Mesenchymal stem cell (in vitro differentiated cells and primary cell): ENCODE results near the gene ALDH1L1.

Experiments
- DNase-seq: peaks from one replicate; pipeline ENCODE4 v3.0.0-alpha.2; 2013
- H2AFZ ChIP-seq: one replicate; pipeline ENCODE4 v1.6.1; 2013; ENCODE audit warnings: low read depth, mild to moderate bottlenecking, control low read depth, inconsistent platforms, low read length, moderate library complexity
- H2AK5ac ChIP-seq: 2 replicates; pipeline ENCODE4 v1.6.1; 2013; ENCODE audit warnings: low read length, moderate library complexity, mild to moderate bottlenecking, inconsistent platforms; ENCODE audit not compliant: severe bottlenecking
- H2BK120ac ChIP-seq: one replicate; pipeline ENCODE4 v1.6.1; 2013; ENCODE audit warnings: low read depth, mild to moderate bottlenecking, inconsistent platforms, low read length, moderate library complexity
- H2BK12ac ChIP-seq, 2 experiments: one replicate each; pipeline ENCODE4 v1.6.1; 2013; ENCODE audit warnings: inconsistent platforms in 2 of 2, low read length in 2 of 2, mild to moderate bottlenecking in 2 of 2, moderate library complexity in 2 of 2, control low read depth in 1 of 2
- H2BK15ac ChIP-seq: one replicate; pipeline ENCODE4 v1.6.1; 2013; ENCODE audit warnings: mild to moderate bottlenecking, low read depth, inconsistent platforms; ENCODE audit not compliant: poor library complexity, severe bottlenecking
- H2BK5ac ChIP-seq: 2 replicates; pipeline ENCODE4 v1.6.1; 2013; ENCODE audit warnings: low read depth, mild to moderate bottlenecking, low read length, control low read depth, inconsistent platforms; ENCODE audit not compliant: poor library complexity, severe bottlenecking
- H3K14ac ChIP-seq, 2 experiments: one replicate each; pipeline ENCODE4 v1.6.1; 2013; ENCODE audit warnings: inconsistent platforms in 2 of 2, low read length in 2 of 2, control low read depth in 1 of 2, mild to moderate bottlenecking in 1 of 2, moderate library complexity in 1 of 2
- H3K18ac ChIP-seq, 2 experiments: one replicate each; pipeline ENCODE4 v1.6.1; 2013; ENCODE audit warnings: inconsistent platforms in 2 of 2, low read length in 2 of 2, control low read depth in 1 of 2, low read depth in 1 of 2, mild to moderate bottlenecking in 1 of 2
- H3K23ac ChIP-seq, 2 experiments: one replicate each; pipeline ENCODE4 v1.6.1; 2013; ENCODE audit warnings: inconsistent platforms in 2 of 2, low read length in 2 of 2, mild to moderate bottlenecking in 2 of 2, moderate library complexity in 2 of 2, control low read depth in 1 of 2
- H3K27ac ChIP-seq: 2 replicates; pipeline ENCODE4 v1.5.1; 2013; ENCODE audit warnings: mild to moderate bottlenecking, moderate library complexity, low read length, control low read depth, inconsistent platforms; ENCODE audit not compliant: poor library complexity, severe bottlenecking
- H3K27me3 ChIP-seq, 2 experiments: 2 replicates each; pipeline versions ENCODE4 v1.6.1 to v1.7.0; 2013; ENCODE audit warnings: low read length in 2 of 2, mild to moderate bottlenecking in 2 of 2, moderate library complexity in 2 of 2, control low read depth in 1 of 2, inconsistent platforms in 1 of 2; ENCODE audit not compliant: control insufficient read depth in 1 of 2, insufficient read depth in 1 of 2
- H3K36me3 ChIP-seq, 2 experiments: 2 replicates each; pipeline versions ENCODE4 v1.6.1 to v1.7.0; 2013; ENCODE audit warnings: low read length in 2 of 2, control low read depth in 1 of 2, inconsistent platforms in 1 of 2, low read depth in 1 of 2, mild to moderate bottlenecking in 1 of 2; ENCODE audit not compliant: insufficient read depth in 2 of 2, control insufficient read depth in 1 of 2
- H3K4ac ChIP-seq, 2 experiments: one replicate each; pipeline ENCODE4 v1.6.1; 2013; ENCODE audit warnings: inconsistent platforms in 2 of 2, low read length in 2 of 2, mild to moderate bottlenecking in 2 of 2, moderate library complexity in 2 of 2, control low read depth in 1 of 2, low read depth in 1 of 2
- H3K4me1 ChIP-seq: 2 replicates; pipeline ENCODE4 v1.6.1; 2013; ENCODE audit warnings: low read depth, low read length, control low read depth; ENCODE audit not compliant: control insufficient read depth, insufficient read depth
- H3K4me2 ChIP-seq: 2 replicates; pipeline ENCODE4 v1.6.1; 2013; ENCODE audit warnings: low read length, mild to moderate bottlenecking, inconsistent platforms; ENCODE audit not compliant: poor library complexity, severe bottlenecking
- H3K4me3 ChIP-seq, 2 experiments: 2 replicates each; pipeline versions ENCODE4 v1.5.1 to v1.7.0; 2013; ENCODE audit warnings: low read length in 2 of 2, mild to moderate bottlenecking in 2 of 2, control low read depth in 1 of 2, low read depth in 1 of 2; ENCODE audit not compliant: insufficient read depth in 1 of 2
- H3K79me1 ChIP-seq: replicated peaks from 2 replicates; pipeline ENCODE4 v1.6.1; 2013; ENCODE audit warnings: mild to moderate bottlenecking, control low read depth, low read length, inconsistent platforms; ENCODE audit not compliant: poor library complexity, severe bottlenecking
- H3K9ac ChIP-seq: 2 replicates; pipeline ENCODE4 v1.7.0; 2013; ENCODE audit warnings: mild to moderate bottlenecking, low read length, moderate library complexity
- H3K9me3 ChIP-seq: 2 replicates; pipeline ENCODE4 v1.7.0; 2013; ENCODE audit warnings: mild to moderate bottlenecking, low read length; ENCODE audit not compliant: control insufficient read depth
- H4K8ac ChIP-seq: one replicate; pipeline ENCODE4 v1.6.1; 2013; ENCODE audit warnings: inconsistent platforms, mild to moderate bottlenecking, low read length, moderate library complexity
- H4K91ac ChIP-seq: one replicate; pipeline ENCODE4 v1.6.1; 2013; ENCODE audit warnings: mild to moderate bottlenecking, low read length, inconsistent platforms
- WGBS: methylation state at CpG from one replicate; pipeline ENCODE4 v1.1.7; 2013; ENCODE audit warnings: mixed read lengths; 5-methylcytosine and 5-hydroxymethylcytosine counted together

The ALDH1L1 gene

GRCh38 chr3:126155280-126155640 lies 25.1 kb downstream of the ALDH1L1 start:
- H2BK12ac ChIP-seq: no peak overlapping the region
- H3K18ac ChIP-seq: no peak overlapping the region
- H3K4me1 ChIP-seq: no peaks in the 10 kb centered on the region
- no peak overlapping the region for H3K4ac ChIP-seq
- no peak overlapping the region for H3K14ac ChIP-seq
- H2BK5ac ChIP-seq: no peak overlapping the region
- H2AK5ac ChIP-seq: no peak overlapping the region
- no peak overlapping the region for H3K4me3 ChIP-seq
- no peak overlapping the region for H2BK120ac ChIP-seq
- H3K9ac ChIP-seq: no peak overlapping the region
- H3K27ac ChIP-seq: no peak overlapping the region
- WGBS: 87% methylated on average over 2 of the region's 2 CpGs
- H4K91ac ChIP-seq: no peak overlapping the region
- H3K4me2 ChIP-seq: no peak overlapping the region
- no peak for DNase-seq
- no peak overlapping the region for H2AFZ ChIP-seq
- no peak overlapping the region for H4K8ac ChIP-seq
- H3K36me3 ChIP-seq: no peaks in the 10 kb centered on the region
- no peak overlapping the region for H2BK15ac ChIP-seq
- no peaks in the 10 kb centered on the region for H3K79me1 ChIP-seq
- no peak overlapping the region for H3K23ac ChIP-seq
- H3K9me3 ChIP-seq: no peaks in the 10 kb centered on the region
- H3K27me3 ChIP-seq: peaks cover 3 to 65% of the 10 kb centered on the region in 2 experiments

- Histone ChIP-seq H2AK5ac (no peak overlapping the region), H3K9ac (no peak overlapping the region), H3K9me3 (no peaks in the 10 kb centered on the region), H4K91ac (no peak overlapping the region), H2BK12ac (no peak overlapping the region), H3K14ac (no peak overlapping the region), H3K4ac (no peak overlapping the region), H3K27me3 (peaks cover 7 to 68% of the 10 kb centered on the region in 2 experiments), H3K4me2 (no peak overlapping the region), H3K4me1 (no peaks in the 10 kb centered on the region), H2BK5ac (no peak overlapping the region), H3K23ac (no peak overlapping the region), H2BK120ac (no peak overlapping the region), H3K4me3 (no peak overlapping the region), H2BK15ac (no peak overlapping the region), H3K18ac (no peak overlapping the region), H3K79me1 (no peaks in the 10 kb centered on the region), H3K36me3 (no peaks in the 10 kb centered on the region), H2AFZ (no peak overlapping the region), H3K27ac (no peak overlapping the region), H4K8ac (no peak overlapping the region)
- 88% methylated on average over 13 of the region's 13 CpGs for WGBS
- no peak for DNase-seq
Observed at GRCh38 chr3:126154391-126155279, 25.8 kb downstream of the ALDH1L1 start.

DNA sequence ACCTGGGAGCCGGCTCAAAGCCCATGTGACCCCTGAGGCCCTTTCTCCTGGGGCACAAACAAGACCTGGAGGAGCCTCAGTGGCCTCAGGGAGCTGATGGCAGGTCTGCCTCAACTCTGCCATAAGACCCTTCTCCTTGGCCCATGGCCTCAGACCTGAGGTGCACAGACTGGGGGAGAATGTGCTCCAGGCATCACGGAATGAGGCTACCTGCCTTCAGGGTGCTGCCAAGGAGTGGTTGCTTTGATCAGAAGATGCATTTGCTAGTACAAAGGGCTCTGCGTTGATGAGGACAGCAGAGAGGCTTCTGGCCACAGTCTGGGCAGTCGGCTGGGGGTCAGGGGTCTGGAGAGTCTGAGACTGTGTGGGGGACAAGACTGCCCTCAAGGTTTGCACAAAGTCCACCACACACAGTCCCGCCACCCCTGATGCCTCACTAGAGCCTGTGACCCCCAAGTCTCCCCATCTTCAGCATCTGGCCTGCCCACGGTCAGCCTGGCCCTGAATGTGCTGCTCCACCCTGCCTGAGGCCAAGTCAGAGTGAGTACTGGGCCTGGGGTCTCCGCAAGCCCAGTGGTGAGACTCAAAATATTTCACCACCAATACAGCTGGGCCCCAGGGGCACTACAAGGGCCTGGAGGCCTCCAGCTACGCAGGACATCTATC lies 26.6 kb downstream of the ALDH1L1 start:
- H3K27ac ChIP-seq: no peak overlapping the region
- H3K27me3 ChIP-seq: peaks cover 8 to 71% of the 10 kb centered on the region in 2 experiments
- no peak overlapping the region for H2BK12ac ChIP-seq
- no peaks in the 10 kb centered on the region for H3K9me3 ChIP-seq
- no peak overlapping the region for H4K8ac ChIP-seq
- H3K4me3 ChIP-seq: no peak overlapping the region
- DNase-seq: no peak
- WGBS: 84% methylated on average over 5 of the region's 8 CpGs
- no peak overlapping the region for H4K91ac ChIP-seq
- H3K4me1 ChIP-seq: no peaks in the 10 kb centered on the region
- no peaks in the 10 kb centered on the region for H3K79me1 ChIP-seq
- H3K23ac ChIP-seq: peak overlapping the region in 1 of 2 experiments; percentile 9
- H2AK5ac ChIP-seq: no peak overlapping the region
- no peak overlapping the region for H3K18ac ChIP-seq
- H2BK5ac ChIP-seq: no peak overlapping the region
- H3K4ac ChIP-seq: no peak overlapping the region
- H3K14ac ChIP-seq: peak overlapping the region in 1 of 2 experiments; percentile 93
- no peak overlapping the region for H2BK15ac ChIP-seq
- no peak overlapping the region for H2BK120ac ChIP-seq
- peak overlapping the region; percentile 30 for H2AFZ ChIP-seq
- H3K4me2 ChIP-seq: no peak overlapping the region
- no peaks in the 10 kb centered on the region for H3K36me3 ChIP-seq
- H3K9ac ChIP-seq: no peak overlapping the region

DNA sequence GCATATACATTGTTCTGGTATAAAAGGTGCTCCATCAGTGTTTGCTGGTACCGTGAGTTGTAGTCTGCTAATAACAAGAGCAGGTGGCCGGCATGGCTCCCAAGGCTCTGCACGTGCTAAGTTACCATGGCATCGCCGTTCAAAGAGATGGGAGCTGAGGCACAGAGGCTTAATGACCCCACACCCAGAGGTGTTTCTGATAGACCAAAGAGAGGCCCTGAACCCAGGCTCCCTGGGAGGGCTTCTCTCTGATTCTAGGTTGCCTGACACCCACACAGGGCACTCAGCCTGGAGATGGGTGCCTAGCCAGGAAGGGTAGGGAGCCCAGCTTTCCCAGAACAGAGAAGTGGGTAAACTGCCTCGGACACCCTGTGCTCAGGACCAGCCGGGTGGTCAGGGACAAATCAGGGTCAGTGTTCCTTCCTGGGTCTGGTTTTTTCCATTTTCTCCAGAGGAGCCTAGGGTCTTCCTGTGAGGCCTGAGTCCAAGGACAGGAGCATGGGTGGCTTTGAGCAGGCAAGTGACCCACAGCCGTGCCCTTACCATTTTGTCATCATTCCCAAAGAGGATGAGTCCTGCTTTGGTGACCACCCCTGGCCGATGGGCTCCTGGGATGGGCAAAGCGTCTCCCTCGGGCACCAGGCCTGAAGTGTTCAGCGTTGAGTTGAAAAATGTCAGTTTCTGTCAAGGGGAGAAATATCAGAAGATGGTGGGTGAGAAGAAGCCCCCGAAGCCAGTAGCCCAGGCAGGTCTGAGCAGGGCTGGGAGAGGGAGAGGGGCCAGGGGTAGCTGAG lies 27.3 kb downstream of the ALDH1L1 start:
- Histone ChIP-seq H2BK5ac (no peak overlapping the region), H3K4me2 (no peak overlapping the region), H3K79me1 (no peaks in the 10 kb centered on the region), H2AFZ (no peak overlapping the region), H3K9me3 (no peaks in the 10 kb centered on the region), H3K4me3 (no peak overlapping the region), H3K23ac (no peak overlapping the region), H2BK120ac (no peak overlapping the region), H3K9ac (no peak overlapping the region), H3K18ac (no peak overlapping the region), H4K91ac (no peak overlapping the region), H3K27me3 (peaks cover 8 to 66% of the 10 kb centered on the region in 2 experiments), H4K8ac (no peak overlapping the region), H2BK15ac (no peak overlapping the region), H2AK5ac (no peak overlapping the region), H2BK12ac (no peak overlapping the region), H3K4ac (no peak overlapping the region), H3K36me3 (no peaks in the 10 kb centered on the region), H3K14ac (peak overlapping the region in 1 of 2 experiments; percentile 46), H3K27ac (no peak overlapping the region), H3K4me1 (no peaks in the 10 kb centered on the region)
- WGBS: 88% methylated on average over 13 of the region's 13 CpGs
- DNase-seq: no peak
